Type B pancreatic cell (in vitro differentiated cells): ENCODE results near the gene KAT14. TPM values are rescaled to one million over a fixed set of nuclear protein-coding genes. Genes with fewer than 3 reads are reported as not detected.

Experiments
- DNase-seq: peaks from one replicate; pipeline ENCODE4 v3.0.0; 2021; ENCODE audit warnings: mixed read lengths; ENCODE audit not compliant: unreplicated experiment; ENCODE audit errors: extremely low spot score
- H3K27ac Mint-ChIP-seq: 2 replicates; pipeline ENCODE4 v1.8.0; 2021; ENCODE audit warnings: mild to moderate bottlenecking, mixed read lengths
- H3K27me3 Mint-ChIP-seq: 2 replicates; pipeline ENCODE4 v1.8.0; 2021; ENCODE audit warnings: mixed read lengths
- H3K36me3 Mint-ChIP-seq: 2 replicates; pipeline ENCODE4 v1.8.0; 2021; ENCODE audit warnings: mixed read lengths
- H3K4me1 Mint-ChIP-seq: one replicate; pipeline ENCODE4 v1.8.0; 2021; ENCODE audit warnings: mixed read lengths; ENCODE audit not compliant: unreplicated experiment
- H3K4me3 Mint-ChIP-seq: 2 replicates; pipeline ENCODE4 v1.8.0; 2021; ENCODE audit warnings: mild to moderate bottlenecking, mixed read lengths
- H3K9me3 Mint-ChIP-seq: 2 replicates; pipeline ENCODE4 v1.8.0; 2021; ENCODE audit warnings: mixed read lengths
- CTCF ChIP-seq: fragments of 200-600 bp; sonication (generic); conservative IDR thresholded peaks from 2 replicates; pipeline ENCODE4 v1.5.0; 2021; ENCODE audit warnings: antibody characterized with exemption, mild to moderate bottlenecking
- total RNA-seq: library from RNA; stranded (reverse); gene quantifications from 2 replicates; pipeline ENCODE4 v1.2.1, GENCODE V29; 2021; ENCODE audit warnings: low replicate concordance

KAT14 gene
- total RNA-seq, 1 donor from 2014 or later = 24.9 TPM

- H3K27ac Mint-ChIP-seq = peak overlapping the region; percentile 6
- H3K4me3 Mint-ChIP-seq = peak overlapping the region; percentile 82
- H3K27me3 Mint-ChIP-seq = no peaks in the 10 kb centered on the region
Measured at GRCh38 chr20:18139832-18140231, 2.2 kb downstream of the KAT14 start.

GRCh38 chr20:18144541-18145099 lies 7.0 kb downstream of the KAT14 start:
- no peak for DNase-seq
- Mint-ChIP-seq H3K4me3 (peak overlapping the region; percentile 53), H3K27me3 (no peaks in the 10 kb centered on the region), H3K36me3 (peaks cover 27% of the 10 kb centered on the region), H3K4me1 (peaks cover 17% of the 10 kb centered on the region), H3K9me3 (no peaks in the 10 kb centered on the region), H3K27ac (peak overlapping the region; percentile 82)
- TF ChIP-seq CTCF = no peak

More at GRCh38 chr20:18139832-18140231, 2.2 kb downstream of the KAT14 start:
- H3K9me3 Mint-ChIP-seq = no peaks in the 10 kb centered on the region
- no peak for TF ChIP-seq CTCF
- peaks cover 27% of the 10 kb centered on the region for H3K4me1 Mint-ChIP-seq
- no peak for DNase-seq
- peaks cover 18% of the 10 kb centered on the region for H3K36me3 Mint-ChIP-seq

- DNase-seq = no peak
- Mint-ChIP-seq H3K4me3 (no peak overlapping the region), H3K9me3 (no peaks in the 10 kb centered on the region), H3K27me3 (no peaks in the 10 kb centered on the region), H3K27ac (no peak overlapping the region), H3K36me3 (peaks cover 20% of the 10 kb centered on the region), H3K4me1 (no peaks in the 10 kb centered on the region)
- TF ChIP-seq CTCF = no peak
Measured at GRCh38 chr20:18154342-18154741, 16.7 kb downstream of the KAT14 start.

- Mint-ChIP-seq H3K4me1 (no peaks in the 10 kb centered on the region), H3K4me3 (no peak overlapping the region), H3K27me3 (no peaks in the 10 kb centered on the region), H3K27ac (no peak overlapping the region), H3K36me3 (peaks cover 20% of the 10 kb centered on the region), H3K9me3 (no peaks in the 10 kb centered on the region)
- DNase-seq = no peak
- no peak for TF ChIP-seq CTCF
Measured at GRCh38 chr20:18156045-18156444, 18.4 kb downstream of the KAT14 start.

- Mint-ChIP-seq H3K36me3 (peaks cover 52% of the 10 kb centered on the region), H3K27ac (no peak overlapping the region), H3K9me3 (no peaks in the 10 kb centered on the region), H3K4me3 (no peak overlapping the region), H3K4me1 (peaks cover 11% of the 10 kb centered on the region), H3K27me3 (no peaks in the 10 kb centered on the region)
- no peak for TF ChIP-seq CTCF
- no peak for DNase-seq
Measured at GRCh38 chr20:18164356-18164755, 26.7 kb downstream of the KAT14 start.

GRCh38 chr20:18165553-18165952 lies 27.9 kb downstream of the KAT14 start:
- Mint-ChIP-seq H3K27me3 (no peaks in the 10 kb centered on the region), H3K27ac (no peak overlapping the region), H3K4me1 (peaks cover 11% of the 10 kb centered on the region), H3K9me3 (no peaks in the 10 kb centered on the region), H3K36me3 (peaks cover 54% of the 10 kb centered on the region), H3K4me3 (no peak overlapping the region)
- no peak for DNase-seq
- TF ChIP-seq CTCF = no peak
